ENCODE data around the gene RAB5IF. TPM values are rescaled to one million over a fixed set of nuclear protein-coding genes. Genes with fewer than 3 reads are reported as not detected.

The RAB5IF gene
- total and polyA plus RNA-seq, 2 of the 13 experiments (the other 11 are each of a cell fraction or from before 2014, with no cell fraction given), result 261 to 305 TPM

GRCh38 chr20:36578356-36579041 is 27.1 kb upstream of the RAB5IF start (continued):
- no peak for TF ChIP-seq ZNF142 (CRISPR knock-in tag; IDR thresholded peaks at IDR 0.05)
- TF ChIP-seq ZNF143 (CRISPR knock-in tag; IDR thresholded peaks at IDR 0.05), result no peak
- no peak for TF ChIP-seq ZNF138 (CRISPR knock-in tag; IDR thresholded peaks at IDR 0.05; ENCODE audit: low read depth)
- peak; percentile 18; the same call in 1 of the 2 replicates for TF ChIP-seq FOXM1 (CRISPR knock-in tag; IDR thresholded peaks at IDR 0.05)
- peak; percentile 28 for TF ChIP-seq AGO2 (optimal IDR thresholded peaks at IDR 0.05; ENCODE audit: low read depth, low read length)
- 0 out of 2 replicates have a peak, but pooled peaks have one; percentile 58 for TF ChIP-seq ZNF234 (CRISPR knock-in tag; conservative IDR thresholded peaks at IDR 0.05)
- TF ChIP-seq TFDP2 (CRISPR knock-in tag; IDR thresholded peaks at IDR 0.05), result no peak
- TF ChIP-seq ZSCAN5A (CRISPR knock-in tag; IDR thresholded peaks at IDR 0.05; ENCODE audit: borderline replicate concordance), result no peak
- TF ChIP-seq BORCS8-MEF2B (CRISPR knock-in tag; IDR thresholded peaks at IDR 0.05), result no peak
- TF ChIP-seq ZNF792 (CRISPR knock-in tag; IDR thresholded peaks at IDR 0.05), result no peak
- TF ChIP-seq POLR2AphosphoS5 (IDR thresholded peaks at IDR 0.05; ENCODE audit: low read depth, low read length), result no peak; the same call in 1 of the 2 replicates
- no peak for TF ChIP-seq ARID2 (CRISPR knock-in tag; IDR thresholded peaks at IDR 0.05; ENCODE audit: borderline replicate concordance)
- TF ChIP-seq GABPA (IDR thresholded peaks at IDR 0.05; ENCODE audit: low read depth, low read length), result no peak
- TF ChIP-seq GABPA (CRISPR knock-in tag; IDR thresholded peaks at IDR 0.05; ENCODE audit: low read depth), result no peak
- no peak for TF ChIP-seq ZNF749 (CRISPR knock-in tag; IDR thresholded peaks at IDR 0.05; ENCODE audit: borderline replicate concordance)
- 0 out of 2 replicates have a peak, but pooled peaks have one; percentile 6 for TF ChIP-seq ZNF567 (CRISPR knock-in tag; IDR thresholded peaks at IDR 0.05; ENCODE audit: borderline replicate concordance)
- 0 out of 2 replicates have a peak, but pooled peaks have one; percentile 81 for TF ChIP-seq FOXO4 (CRISPR knock-in tag; conservative IDR thresholded peaks at IDR 0.05)
- peak; percentile 77 for TF ChIP-seq RBM22 (optimal IDR thresholded peaks at IDR 0.05; ENCODE audit: low read length)
- TF ChIP-seq TMF1 (CRISPR knock-in tag; IDR thresholded peaks at IDR 0.05; ENCODE audit: low read depth), result no peak

Measured in HepG2 (cell line).